Dedifferentiated amniotic fluid mesenchymal stem cell (primary cell): Measurements from ENCODE around the gene IGSF9B.

Source experiments
- DNase-seq: peaks from one replicate; pipeline ENCODE4 v3.0.0-alpha.2; 2016; ENCODE audit errors: extremely low spot score

Gene IGSF9B

GRCh38 chr11:133983660-133984316, 27.0 kb upstream of the IGSF9B start:
- DNase-seq = no peak

DNA sequence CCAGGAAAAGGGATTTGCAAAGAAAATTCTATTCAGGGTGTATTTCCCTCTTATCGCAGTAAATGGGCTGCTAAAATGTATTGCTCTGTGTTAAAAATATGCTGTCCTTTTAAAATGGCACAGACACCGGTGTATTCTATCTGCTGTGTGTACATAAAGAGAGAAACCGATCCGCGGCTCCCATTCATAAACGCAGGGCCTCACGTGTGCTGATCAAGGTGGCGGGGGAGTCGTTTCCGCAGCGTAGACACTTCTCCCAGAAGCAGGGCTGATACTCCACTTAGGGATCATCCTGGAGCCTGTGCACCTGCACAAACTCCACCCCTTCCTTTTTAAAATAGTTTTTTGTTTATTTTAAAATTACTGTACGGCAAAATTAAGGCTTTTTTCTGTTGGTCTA, 26.1 kb upstream of the IGSF9B start:
- no peak for DNase-seq

DNA sequence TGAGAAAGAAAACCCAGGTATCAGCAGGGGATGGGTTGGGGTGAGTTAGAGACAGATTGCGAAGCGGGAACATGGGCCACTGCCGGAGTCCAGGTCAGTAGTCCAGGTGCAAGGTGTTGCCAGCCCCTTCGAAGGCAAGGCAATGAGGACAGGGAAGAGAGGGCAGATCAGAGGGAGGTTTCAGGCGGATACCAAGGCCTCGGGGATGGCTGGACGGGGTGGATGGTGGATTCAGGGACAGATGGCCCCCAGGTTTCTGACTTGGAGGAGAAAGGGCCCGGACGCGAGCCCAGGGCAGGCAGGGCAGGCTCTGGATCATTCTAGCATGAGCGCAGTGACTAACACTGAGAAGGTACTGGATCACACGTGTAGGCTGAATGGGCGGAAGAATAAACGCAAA, 25.4 kb upstream of the IGSF9B start:
- DNase-seq = no peak

- no peak for DNase-seq
These were observed 24.4 kb upstream of the IGSF9B start for GRCh38 chr11:133981156-133981555.

- DNase-seq = no peak
These were observed 23.9 kb upstream of the IGSF9B start for GRCh38 chr11:133980665-133981064.

GRCh38 chr11:133978794-133979193, 22.0 kb upstream of the IGSF9B start:
- no peak for DNase-seq

GRCh38 chr11:133977067-133977677, 20.4 kb upstream of the IGSF9B start:
- DNase-seq = no peak

GRCh38 chr11:133975488-133975849, 18.7 kb upstream of the IGSF9B start:
- no peak for DNase-seq

DNA sequence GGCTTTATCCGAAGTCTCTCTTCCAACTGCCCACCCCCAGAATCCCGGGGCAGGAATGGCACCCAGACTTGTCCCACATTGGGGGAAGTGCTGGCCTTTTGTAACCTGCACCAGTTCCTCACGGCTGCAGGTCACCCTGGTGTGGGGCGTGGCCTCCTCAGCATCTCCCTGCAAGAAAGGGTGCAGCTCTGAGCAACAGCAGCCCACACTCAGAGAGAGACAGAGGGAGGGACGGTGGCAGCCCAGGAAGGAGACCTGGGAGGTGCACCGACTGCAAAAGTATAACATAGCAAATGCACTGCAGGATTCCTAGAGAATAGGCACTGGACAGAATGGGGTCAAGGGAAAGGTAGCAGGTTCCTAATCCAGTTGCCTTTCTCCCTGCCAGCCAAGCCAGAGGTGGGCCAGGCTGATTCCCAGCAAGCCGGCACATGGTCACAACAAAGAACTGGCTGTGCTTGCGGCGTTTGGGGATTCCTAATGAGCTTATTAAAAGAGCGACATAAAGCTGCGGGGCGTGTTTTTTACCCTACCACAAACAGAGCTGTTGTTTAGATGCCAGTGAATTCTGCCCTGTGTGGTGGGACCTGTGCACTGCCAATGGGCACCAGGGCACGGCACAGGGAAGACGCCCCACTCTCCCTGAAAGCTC, 18.2 kb upstream of the IGSF9B start:
- no peak for DNase-seq

DNA sequence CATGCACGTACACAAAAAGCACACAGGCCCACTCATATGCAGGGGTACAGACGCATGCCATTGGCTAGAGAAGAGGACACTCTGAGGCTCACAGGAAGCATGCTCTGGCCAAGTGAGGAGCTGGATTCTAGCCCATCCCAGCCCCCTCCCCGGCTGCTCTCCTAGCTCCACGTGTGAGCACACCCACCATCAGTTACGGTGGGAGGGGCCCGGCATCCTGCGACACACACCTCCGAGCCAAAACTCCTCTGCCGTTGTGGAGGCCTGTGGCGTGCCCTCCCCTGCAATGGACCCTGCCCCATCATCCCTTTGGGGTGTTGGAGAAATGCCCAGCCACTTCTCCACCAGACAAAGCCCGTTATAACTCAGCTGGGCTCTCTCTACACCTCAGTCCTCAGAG, 15.1 kb upstream of the IGSF9B start:
- no peak for DNase-seq

GRCh38 chr11:133969112-133969511, 12.3 kb upstream of the IGSF9B start:
- DNase-seq = no peak

DNA sequence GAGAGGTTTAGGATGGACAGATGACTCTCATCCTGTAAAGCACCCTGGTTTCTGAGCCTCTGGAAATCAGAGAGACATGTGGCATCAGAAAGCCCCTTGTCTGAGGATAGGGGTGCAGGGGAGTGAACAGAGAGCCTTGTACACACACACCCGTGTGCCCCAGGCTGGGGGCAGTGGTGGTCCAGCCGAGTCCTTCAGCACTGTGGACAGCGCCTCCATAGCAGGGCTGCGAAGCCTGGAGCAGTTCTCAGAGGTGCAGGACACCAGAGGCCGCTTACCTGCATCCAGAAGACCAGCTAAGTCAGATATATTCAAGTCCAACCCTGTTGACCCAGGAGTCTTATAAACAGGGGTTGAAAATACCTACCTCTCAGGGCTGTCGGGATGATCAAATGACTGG, 11.5 kb upstream of the IGSF9B start:
- DNase-seq = no peak

GRCh38 chr11:133967599-133968238, 11.0 kb upstream of the IGSF9B start:
- no peak for DNase-seq

DNA sequence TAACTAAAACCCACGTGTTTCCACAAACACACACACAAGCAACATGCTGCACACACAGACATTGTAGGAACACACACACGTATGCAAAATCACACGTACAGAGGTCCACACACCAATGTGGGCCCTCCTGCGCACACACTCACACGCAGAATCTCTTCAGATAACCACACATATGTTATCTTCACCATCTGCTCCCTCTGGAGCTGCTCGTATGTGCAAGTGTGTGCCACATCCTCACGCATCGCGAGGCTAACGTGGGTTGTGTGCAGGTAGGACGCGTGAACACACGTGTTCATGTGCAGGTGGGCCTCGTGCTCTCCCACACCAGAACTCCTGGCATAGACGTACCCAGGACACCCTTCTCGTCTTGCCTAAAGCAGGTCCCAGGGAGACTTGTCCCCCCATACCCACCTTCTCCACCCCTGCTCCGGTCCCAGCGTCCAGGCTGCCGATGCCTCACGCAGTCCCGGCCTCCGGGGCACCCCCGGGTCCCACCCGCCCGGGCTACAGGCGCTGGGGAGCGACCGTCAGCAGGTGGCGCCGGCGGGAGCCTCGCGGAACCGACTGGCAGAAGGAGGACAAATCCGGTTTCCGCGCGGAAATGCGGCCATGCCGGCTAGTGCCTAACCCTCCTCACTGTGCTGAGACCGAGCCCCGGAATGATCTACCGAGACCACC, 10.3 kb upstream of the IGSF9B start:
- no peak for DNase-seq

- DNase-seq = no peak
These were observed 9.4 kb upstream of the IGSF9B start for GRCh38 chr11:133966172-133966651.

- DNase-seq = no peak
These were observed 8.3 kb upstream of the IGSF9B start for GRCh38 chr11:133965031-133965601.

GRCh38 chr11:133964356-133964755, 7.6 kb upstream of the IGSF9B start:
- no peak for DNase-seq

- DNase-seq = no peak
These were observed 5.1 kb upstream of the IGSF9B start for GRCh38 chr11:133961890-133962289.

GRCh38 chr11:133957900-133958299, 1.1 kb upstream of the IGSF9B start:
- DNase-seq = no peak

GRCh38 chr11:133955945-133956421, 785 bp downstream of the IGSF9B start:
- no peak for DNase-seq

DNA sequence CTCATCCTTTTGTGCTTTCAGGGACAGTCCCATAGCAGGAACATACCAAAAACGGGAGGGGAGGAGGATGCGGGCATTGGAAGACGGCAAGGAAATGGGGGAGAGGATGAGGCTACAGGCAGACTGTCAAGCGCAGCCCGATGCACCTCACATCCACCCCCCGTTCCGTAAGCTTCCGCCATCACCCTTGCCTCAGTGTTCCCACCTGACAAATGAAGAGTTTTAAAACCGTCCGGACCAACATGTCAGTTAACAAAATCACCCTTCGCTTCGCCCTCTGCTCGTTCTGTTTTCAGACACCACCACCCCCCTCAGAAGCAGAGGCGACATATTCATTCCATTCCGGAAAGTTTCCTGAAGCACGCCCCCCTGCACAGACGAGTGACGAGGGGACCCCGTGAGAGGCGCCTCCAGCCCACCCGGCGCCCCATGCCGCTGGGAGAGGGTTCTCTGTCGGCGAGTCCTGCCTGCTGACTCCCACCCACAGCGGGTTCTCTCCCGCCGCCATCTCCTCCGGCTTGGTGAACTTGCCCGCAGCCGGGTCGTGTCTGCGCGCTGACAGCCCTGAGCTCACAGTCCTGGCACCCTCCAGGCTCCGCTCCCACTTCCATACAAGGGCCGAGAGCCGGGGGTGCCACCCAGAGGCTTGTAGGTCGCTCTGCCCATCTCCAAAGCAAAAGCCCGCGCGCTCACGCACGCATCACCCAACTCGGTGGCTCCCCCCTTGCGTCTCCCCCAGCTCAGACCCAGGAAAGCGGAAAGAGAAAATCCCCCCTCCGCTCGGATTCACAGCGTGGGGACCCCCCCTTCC, 1.5 kb downstream of the IGSF9B start:
- no peak for DNase-seq
